GM06990 (cell line): ENCODE data around the gene IL10RB.

Experiments used
- DNase-seq: peaks from one replicate; pipeline ENCODE4 v3.0.0-alpha.2; 2011; ENCODE audit not compliant: insufficient read length; ENCODE audit errors: extremely low read depth
- H3K27me3 ChIP-seq: replicated peaks from 2 replicates; pipeline ENCODE4 v1.6.0; 2011; ENCODE audit warnings: low read length; ENCODE audit not compliant: control insufficient read depth, insufficient read depth
- H3K36me3 ChIP-seq: 2 replicates; pipeline ENCODE4 v1.5.1; 2011; ENCODE audit warnings: low read length; ENCODE audit not compliant: control insufficient read depth, insufficient read depth
- H3K4me3 ChIP-seq: replicated peaks from 2 replicates; pipeline ENCODE4 v1.5.1; 2011; ENCODE audit warnings: low read depth, mild to moderate bottlenecking, control low read depth, low read length
- TF ChIP-seq, protein P1 (sequence below): IDR thresholded peaks from 2 replicates; pipeline ENCODE4 v1.5.1; 2011; ENCODE audit warnings: low read length, control low read depth, mild to moderate bottlenecking, inconsistent platforms; ENCODE audit not compliant: insufficient read depth, poor library complexity, severe bottlenecking

IL10RB gene

DNA sequence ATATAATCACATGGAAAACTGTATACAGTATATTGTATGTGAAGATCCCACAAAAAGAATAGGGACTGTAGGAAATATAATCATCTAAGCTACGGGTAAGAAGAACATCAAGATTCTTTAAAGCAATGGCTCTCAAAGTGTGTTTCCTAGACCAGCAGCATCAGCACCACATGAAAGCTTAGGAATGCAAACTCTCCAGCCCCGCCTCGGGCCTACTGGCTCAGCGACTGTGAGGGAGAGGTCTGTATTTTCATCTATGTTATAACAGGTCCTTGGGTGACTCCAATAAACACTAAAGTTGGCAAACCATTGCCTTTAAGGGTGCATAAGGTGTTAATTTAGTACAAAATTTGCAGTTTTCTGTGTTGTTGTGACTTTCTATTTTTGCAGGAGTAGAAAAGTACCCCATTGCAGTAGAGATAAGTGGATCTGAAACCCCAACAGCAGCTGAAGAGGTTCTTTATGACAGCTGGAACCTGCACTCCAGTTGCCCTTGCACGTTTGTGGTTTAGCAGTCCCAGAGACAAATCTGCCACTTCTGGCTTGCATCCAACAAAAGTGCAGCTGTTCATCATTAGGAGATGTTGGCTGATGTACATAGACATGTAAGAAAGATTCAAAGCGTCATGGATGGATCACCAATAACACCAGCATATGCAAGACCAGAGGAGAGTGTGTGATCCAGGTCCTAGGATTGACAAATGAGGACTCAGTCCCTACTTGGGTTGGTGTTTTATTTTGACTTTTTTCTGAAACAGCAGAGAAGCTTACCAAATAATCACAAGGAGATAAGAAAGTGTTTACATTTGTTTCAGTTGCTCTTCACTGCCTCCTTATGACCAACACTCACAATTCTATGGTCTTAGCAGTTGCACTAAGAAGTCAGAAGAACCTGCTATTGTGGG is 42.7 kb downstream of the IL10RB start:
- Histone ChIP-seq H3K27me3 (no peaks in the 10 kb centered on the region), H3K36me3 (no peaks in the 10 kb centered on the region), H3K4me3 (no peak overlapping the region)
- TF ChIP-seq, protein P1, sequence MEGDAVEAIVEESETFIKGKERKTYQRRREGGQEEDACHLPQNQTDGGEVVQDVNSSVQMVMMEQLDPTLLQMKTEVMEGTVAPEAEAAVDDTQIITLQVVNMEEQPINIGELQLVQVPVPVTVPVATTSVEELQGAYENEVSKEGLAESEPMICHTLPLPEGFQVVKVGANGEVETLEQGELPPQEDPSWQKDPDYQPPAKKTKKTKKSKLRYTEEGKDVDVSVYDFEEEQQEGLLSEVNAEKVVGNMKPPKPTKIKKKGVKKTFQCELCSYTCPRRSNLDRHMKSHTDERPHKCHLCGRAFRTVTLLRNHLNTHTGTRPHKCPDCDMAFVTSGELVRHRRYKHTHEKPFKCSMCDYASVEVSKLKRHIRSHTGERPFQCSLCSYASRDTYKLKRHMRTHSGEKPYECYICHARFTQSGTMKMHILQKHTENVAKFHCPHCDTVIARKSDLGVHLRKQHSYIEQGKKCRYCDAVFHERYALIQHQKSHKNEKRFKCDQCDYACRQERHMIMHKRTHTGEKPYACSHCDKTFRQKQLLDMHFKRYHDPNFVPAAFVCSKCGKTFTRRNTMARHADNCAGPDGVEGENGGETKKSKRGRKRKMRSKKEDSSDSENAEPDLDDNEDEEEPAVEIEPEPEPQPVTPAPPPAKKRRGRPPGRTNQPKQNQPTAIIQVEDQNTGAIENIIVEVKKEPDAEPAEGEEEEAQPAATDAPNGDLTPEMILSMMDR, result peak; percentile 36
- peak; percentile 90 for DNase-seq

DNA sequence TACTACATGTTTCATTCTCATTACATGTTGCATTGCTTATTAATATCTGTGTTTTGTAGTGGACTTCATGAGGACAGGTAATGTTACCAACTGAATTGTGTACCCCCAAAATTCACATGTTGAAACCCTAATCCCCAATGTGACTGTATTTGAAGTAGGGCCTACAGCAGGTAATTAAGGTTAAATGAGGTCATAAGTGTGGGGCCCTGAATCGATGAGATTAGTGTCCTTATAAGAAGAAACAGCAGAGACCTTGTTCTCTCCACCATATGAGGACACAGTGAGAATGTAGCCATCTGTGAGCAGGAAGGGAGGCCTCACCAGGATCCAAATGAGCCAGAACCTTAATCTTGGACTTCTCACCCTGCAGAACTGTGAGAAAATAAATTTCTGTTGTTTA is 43.6 kb downstream of the IL10RB start:
- H3K27me3 ChIP-seq, result no peaks in the 10 kb centered on the region
- no peak for DNase-seq
- no peaks in the 10 kb centered on the region for H3K36me3 ChIP-seq
- TF ChIP-seq, protein P1, result no peak
- no peak overlapping the region for H3K4me3 ChIP-seq

DNA sequence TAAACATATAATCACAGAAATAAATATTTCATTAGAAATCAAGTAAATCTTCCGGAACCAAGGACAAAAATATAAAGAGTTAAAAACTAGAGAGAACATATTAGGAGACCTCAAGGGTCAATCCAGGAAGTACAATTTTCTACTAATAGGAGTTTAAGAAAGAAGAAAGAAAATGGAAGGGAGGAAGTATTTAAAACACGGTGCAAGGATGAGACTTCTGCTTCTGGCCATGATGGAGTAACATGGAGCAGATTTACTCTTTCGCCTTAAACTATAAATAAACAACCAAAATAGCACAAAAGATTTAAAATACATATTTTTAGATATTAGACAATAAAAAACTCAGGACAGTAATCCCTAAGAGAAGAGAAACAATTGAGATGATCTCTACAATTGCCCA is 46.0 kb downstream of the IL10RB start:
- TF ChIP-seq, protein P1, result no peak
- DNase-seq, result no peak
- Histone ChIP-seq H3K4me3 (no peak overlapping the region), H3K27me3 (no peaks in the 10 kb centered on the region), H3K36me3 (no peaks in the 10 kb centered on the region)

DNA sequence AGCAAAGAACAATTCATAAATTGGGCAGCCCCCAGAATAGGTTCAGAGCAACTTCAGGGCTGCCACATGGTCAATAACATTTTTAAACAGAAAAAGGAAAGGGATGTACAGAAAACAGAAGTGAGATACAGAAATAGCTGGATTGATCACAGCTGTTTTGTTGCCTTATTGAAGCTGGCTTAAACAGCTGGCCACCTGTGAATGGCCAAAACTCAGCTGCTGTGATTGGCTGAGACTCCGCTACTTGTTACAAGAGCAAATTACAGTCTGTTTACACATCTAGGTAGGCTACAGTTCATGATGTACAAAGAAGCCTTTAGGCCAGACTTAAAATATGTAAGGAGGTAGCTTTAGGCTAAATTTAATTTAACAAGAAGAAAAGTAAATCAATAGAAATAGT is 47.0 kb downstream of the IL10RB start:
- TF ChIP-seq, protein P1, result no peak

DNA sequence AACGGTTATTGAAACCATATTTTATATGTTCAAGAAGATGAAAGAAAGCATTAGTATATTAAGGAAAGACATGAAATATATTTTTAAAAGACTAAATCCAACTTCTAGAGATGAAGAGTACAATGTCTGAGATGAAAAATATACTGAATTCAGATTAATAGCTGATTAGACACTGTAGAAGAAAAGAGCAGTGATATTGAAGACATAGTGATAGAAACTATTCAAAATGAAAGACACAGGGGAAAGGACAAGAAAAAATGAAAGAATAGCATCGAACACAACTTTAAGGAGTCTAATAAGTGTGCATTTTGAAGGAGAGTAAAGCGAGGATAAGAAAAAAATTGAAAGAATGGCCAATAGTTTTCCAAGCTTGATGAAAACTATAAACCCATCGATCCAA is 47.4 kb downstream of the IL10RB start:
- H3K27me3 ChIP-seq, result no peaks in the 10 kb centered on the region
- no peaks in the 10 kb centered on the region for H3K36me3 ChIP-seq
- TF ChIP-seq, protein P1, result no peak
- DNase-seq, result no peak
- no peak overlapping the region for H3K4me3 ChIP-seq

More for the DNA sequence above, 47.0 kb downstream of the IL10RB start:
- H3K27me3 ChIP-seq, result no peaks in the 10 kb centered on the region
- H3K36me3 ChIP-seq, result no peaks in the 10 kb centered on the region
- DNase-seq, result no peak
- H3K4me3 ChIP-seq, result no peak overlapping the region
